Lung (tissue), 12 donors: ENCODE results near the gene PTPRA. TPM values are rescaled to one million over a fixed set of nuclear protein-coding genes. Genes with fewer than 3 reads are reported as not detected.
"Not testable (repeated sequence)": the region's sequence is repeated elsewhere in the genome, so short reads cannot be mapped to it uniquely, and the experiment has no call there.

Experiments
- ATAC-seq: fragments of 200-7000 bp; cut with Tn5 transposase; one replicate; pipeline ENCODE4 v1.9.1; 2020; ENCODE audit warnings: moderate number of reproducible peaks; ENCODE audit not compliant: insufficient read depth, low FRiP score
- DNase-seq, 3 donors: peaks; one replicate each; pipeline ENCODE4 v3.0.0-alpha.2; 2013 to 2017
- H3K27ac ChIP-seq, 2 donors: one replicate each; pipeline ENCODE4 v1.5.1; 2013; ENCODE audit warnings: mild to moderate bottlenecking in 2 of 2, moderate library complexity in 2 of 2, control low read depth in 1 of 2, inconsistent platforms in 1 of 2, low read depth in 1 of 2, low read length in 1 of 2
- H3K27me3 ChIP-seq, 3 donors: one replicate each; pipeline ENCODE4 v1.5.1; 2013; ENCODE audit warnings: low read length in 2 of 3; ENCODE audit not compliant: control insufficient read depth in 3 of 3, insufficient read depth in 3 of 3
- H3K36me3 ChIP-seq, 4 donors: one replicate each; pipeline ENCODE4 v1.5.1; 2013; ENCODE audit warnings: low read length in 4 of 4, mild to moderate bottlenecking in 1 of 4, moderate library complexity in 1 of 4; ENCODE audit not compliant: control insufficient read depth in 4 of 4, insufficient read depth in 4 of 4
- H3K4me1 ChIP-seq, 5 donors: one replicate each; pipeline ENCODE4 v1.5.1; 2013; ENCODE audit warnings: low read length in 5 of 5, mild to moderate bottlenecking in 2 of 5, moderate library complexity in 1 of 5; ENCODE audit not compliant: control insufficient read depth in 5 of 5, insufficient read depth in 5 of 5
- H3K4me3 ChIP-seq: one replicate; pipeline ENCODE4 v1.5.1; 2013; ENCODE audit warnings: mild to moderate bottlenecking, control low read depth, moderate library complexity
- H3K9ac ChIP-seq, 2 donors: one replicate each; pipeline ENCODE4 v1.5.1; 2013; ENCODE audit warnings: low read length in 2 of 2, control low read depth in 1 of 2; ENCODE audit not compliant: insufficient read depth in 1 of 2
- H3K9me3 ChIP-seq, 4 donors: one replicate each; pipeline ENCODE4 v1.5.1; 2013; ENCODE audit warnings: low read length in 3 of 4, mild to moderate bottlenecking in 1 of 4, moderate library complexity in 1 of 4; ENCODE audit not compliant: control insufficient read depth in 4 of 4, insufficient read depth in 3 of 4
- WGBS, 2 donors: extraction: QIAGEN DNeasy Blood & Tissue Kit; methylation state at CpG; one replicate each; pipeline ENCODE4 v1.1.7; 2013; 5-methylcytosine and 5-hydroxymethylcytosine counted together
- polyA plus RNA-seq, 2 donors: library from polyadenylated mRNA; stranded (reverse); fragments of 200-250 nt; gene quantifications; one replicate each; pipeline ENCODE4 v1.2.1, GENCODE V29; 2013
- total RNA-seq, 2 donors: library from RNA; depleted of rRNA in 1 of 2; stranded (reverse); fragments of >200 nt in 1 of 2; gene quantifications; one replicate each; pipeline ENCODE4 v1.2.1, GENCODE V29; 2014 to 2021
- TF ChIP-seq, protein P1 (sequence below): IDR thresholded peaks from 2 replicates; pipeline ENCODE4 v1.5.1; 2012; ENCODE audit warnings: mild to moderate bottlenecking; ENCODE audit errors: control extremely low read depth, extremely low read depth
- donor health status: control.
- donor health status: control.
- donor health status: Bipolar disorder and iron deficiency.
- donor health status: healthy.
- donor health status: DM: yes; HTN: yes; CAD: no.

PTPRA gene
- total and polyA plus RNA-seq, 4 donors: 17.8 to 92.1 (median 40.1) TPM

DNA sequence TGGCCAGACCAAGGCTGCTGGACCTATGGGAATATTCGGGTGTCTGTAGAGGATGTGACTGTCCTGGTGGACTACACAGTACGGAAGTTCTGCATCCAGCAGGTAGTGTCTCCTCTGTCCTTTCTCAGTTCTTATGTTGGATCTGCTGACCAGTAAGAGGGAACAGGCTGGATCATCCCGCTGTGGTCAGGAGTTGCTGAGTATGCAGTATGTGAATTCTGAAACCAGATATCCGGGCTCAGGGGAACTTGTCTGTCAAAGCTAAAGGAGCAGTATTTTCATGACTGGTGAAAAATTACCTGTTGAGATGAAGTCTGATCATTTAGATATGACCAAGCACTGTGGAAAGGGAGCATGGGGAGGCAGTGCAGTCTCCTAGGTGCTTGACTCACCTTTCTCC lies 148.0 kb downstream of the PTPRA start:
- H3K9ac ChIP-seq: no peak overlapping the region
- H3K27me3 ChIP-seq: no peaks in the 10 kb centered on the region
- H3K36me3 ChIP-seq: peaks cover 19 to 40% (median 31%) of the 10 kb centered on the region in 4 donors
- no peak for DNase-seq
- no peaks in the 10 kb centered on the region for H3K9me3 ChIP-seq
- H3K4me1 ChIP-seq: no peaks in the 10 kb centered on the region
- no peak overlapping the region for H3K4me3 ChIP-seq
- H3K27ac ChIP-seq: no peak overlapping the region
- TF ChIP-seq, protein P1, sequence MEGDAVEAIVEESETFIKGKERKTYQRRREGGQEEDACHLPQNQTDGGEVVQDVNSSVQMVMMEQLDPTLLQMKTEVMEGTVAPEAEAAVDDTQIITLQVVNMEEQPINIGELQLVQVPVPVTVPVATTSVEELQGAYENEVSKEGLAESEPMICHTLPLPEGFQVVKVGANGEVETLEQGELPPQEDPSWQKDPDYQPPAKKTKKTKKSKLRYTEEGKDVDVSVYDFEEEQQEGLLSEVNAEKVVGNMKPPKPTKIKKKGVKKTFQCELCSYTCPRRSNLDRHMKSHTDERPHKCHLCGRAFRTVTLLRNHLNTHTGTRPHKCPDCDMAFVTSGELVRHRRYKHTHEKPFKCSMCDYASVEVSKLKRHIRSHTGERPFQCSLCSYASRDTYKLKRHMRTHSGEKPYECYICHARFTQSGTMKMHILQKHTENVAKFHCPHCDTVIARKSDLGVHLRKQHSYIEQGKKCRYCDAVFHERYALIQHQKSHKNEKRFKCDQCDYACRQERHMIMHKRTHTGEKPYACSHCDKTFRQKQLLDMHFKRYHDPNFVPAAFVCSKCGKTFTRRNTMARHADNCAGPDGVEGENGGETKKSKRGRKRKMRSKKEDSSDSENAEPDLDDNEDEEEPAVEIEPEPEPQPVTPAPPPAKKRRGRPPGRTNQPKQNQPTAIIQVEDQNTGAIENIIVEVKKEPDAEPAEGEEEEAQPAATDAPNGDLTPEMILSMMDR: no peak
- ATAC-seq: no peak
- WGBS, 2 donors: 92 to 95% methylated on average over 4 of the region's 4 CpGs

DNA sequence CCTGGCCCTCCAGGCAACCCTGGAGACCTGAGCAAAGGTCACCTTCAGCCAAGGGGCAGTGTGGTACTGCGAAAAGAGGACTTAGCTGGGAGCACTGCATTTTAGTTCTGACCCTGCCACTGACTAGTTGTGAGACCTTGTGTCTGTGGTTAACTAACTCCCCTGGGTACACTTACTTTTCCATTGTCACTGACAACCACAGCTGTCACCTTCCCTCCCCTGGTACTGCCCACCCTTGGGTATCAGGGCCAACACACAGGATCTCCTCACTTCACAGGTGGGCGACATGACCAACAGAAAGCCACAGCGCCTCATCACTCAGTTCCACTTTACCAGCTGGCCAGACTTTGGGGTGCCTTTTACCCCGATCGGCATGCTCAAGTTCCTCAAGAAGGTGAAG lies 148.5 kb downstream of the PTPRA start:
- Histone ChIP-seq H3K36me3 (peaks cover 23 to 44% (median 34%) of the 10 kb centered on the region in 4 donors), H3K9ac (no peak overlapping the region), H3K4me3 (no peak overlapping the region)

DNA sequence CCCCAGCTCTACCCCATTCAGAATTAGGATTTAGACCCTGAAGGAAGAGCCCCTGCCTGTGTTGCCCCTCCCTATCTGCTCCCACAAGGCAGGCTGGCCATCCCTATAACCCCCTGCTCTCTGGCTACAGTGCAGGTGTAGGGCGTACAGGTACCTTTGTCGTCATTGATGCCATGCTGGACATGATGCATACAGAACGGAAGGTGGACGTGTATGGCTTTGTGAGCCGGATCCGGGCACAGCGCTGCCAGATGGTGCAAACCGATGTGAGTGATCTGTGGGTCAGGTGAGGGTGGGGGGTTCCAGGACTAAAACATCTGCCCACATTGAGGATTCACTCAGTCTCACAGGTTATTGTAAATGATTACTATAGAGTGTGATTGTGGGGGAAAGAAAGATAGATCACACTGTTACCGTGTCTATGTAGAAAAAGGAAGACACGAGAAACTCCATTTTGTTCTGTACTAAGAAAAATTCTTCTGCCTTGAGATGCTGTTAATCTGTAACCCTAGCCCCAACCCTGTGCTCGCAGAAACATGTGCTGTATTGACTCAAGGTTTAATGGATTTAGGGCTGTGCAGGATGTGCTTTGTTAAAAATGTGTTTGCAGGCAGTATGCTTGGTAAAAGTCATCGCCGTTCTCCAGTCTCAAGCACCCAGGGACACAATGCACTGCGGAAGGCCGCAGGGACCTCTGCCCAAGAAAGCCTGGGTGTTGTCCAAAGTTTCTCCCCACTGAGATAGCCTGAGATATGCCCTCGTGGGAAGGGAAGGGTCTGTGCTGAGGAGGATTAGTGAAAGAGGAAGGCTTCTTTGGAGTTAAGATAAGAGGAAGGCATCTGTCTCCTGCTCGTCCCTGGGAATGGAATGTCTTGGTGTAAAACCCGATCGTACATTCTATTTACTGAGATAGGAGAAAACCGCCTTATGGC lies 149.5 kb downstream of the PTPRA start:
- H3K36me3 ChIP-seq: peaks cover 24 to 53% (median 33%) of the 10 kb centered on the region in 4 donors
- not testable (repeated sequence) for H3K9me3 ChIP-seq, H3K27ac ChIP-seq, ATAC-seq, H3K27me3 ChIP-seq, DNase-seq, H3K4me1 ChIP-seq, H3K9ac ChIP-seq, H3K4me3 ChIP-seq
- WGBS, 2 donors: 85 to 92% methylated on average over 20 of the region's 20 CpGs

More for the DNA sequence above, 148.5 kb downstream of the PTPRA start:
- H3K27me3 ChIP-seq: no peaks in the 10 kb centered on the region
- TF ChIP-seq, protein P1: no peak
- H3K9me3 ChIP-seq: no peaks in the 10 kb centered on the region
- WGBS, 2 donors: 95 to 97% methylated on average over 5 of the region's 5 CpGs
- no peak overlapping the region for H3K27ac ChIP-seq
- no peak for ATAC-seq
- no peaks in the 10 kb centered on the region for H3K4me1 ChIP-seq
- DNase-seq: no peak

DNA sequence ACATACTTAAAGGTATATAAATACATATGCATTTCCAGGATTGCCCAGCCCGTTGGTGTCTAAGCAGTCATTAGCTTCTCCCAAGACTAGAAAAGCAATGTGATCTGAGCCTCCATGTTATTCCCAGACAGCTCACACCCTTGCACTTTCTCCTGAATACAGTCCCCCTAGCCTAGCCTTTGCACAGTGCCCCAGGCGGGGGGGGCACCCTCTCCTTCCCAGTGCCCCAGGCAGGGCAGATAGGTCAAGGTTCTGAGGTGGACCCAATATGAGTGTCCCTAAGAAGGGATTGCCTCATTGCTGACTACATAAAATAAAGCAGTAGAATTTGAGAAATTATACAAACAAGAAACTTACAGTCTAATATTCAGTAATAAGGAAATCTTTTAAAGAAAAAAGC lies 154.7 kb downstream of the PTPRA start:
- TF ChIP-seq, protein P1: no peak
- Histone ChIP-seq H3K27ac (no peak overlapping the region), H3K9ac (no peak overlapping the region), H3K27me3 (no peaks in the 10 kb centered on the region), H3K4me3 (no peak overlapping the region), H3K36me3 (peaks cover 22 to 52% (median 32%) of the 10 kb centered on the region in 4 donors), H3K4me1 (no peaks in the 10 kb centered on the region), H3K9me3 (no peaks in the 10 kb centered on the region)
- DNase-seq: no peak
- 77 to 83% methylated on average over 2 of the region's 2 CpGs for WGBS, 2 donors
- ATAC-seq: no peak
